H9 (cell line): Measurements from ENCODE around the gene VAV1. TPM values are rescaled to one million over a fixed set of nuclear protein-coding genes. Genes with fewer than 3 reads are reported as not detected.

Experiments
- DNase-seq: peaks from one replicate; pipeline ENCODE4 v3.0.0-alpha.2; 2017
- H2AFZ ChIP-seq: one replicate; pipeline ENCODE4 v1.6.1; 2013; ENCODE audit warnings: mild to moderate bottlenecking, low read length, control low read depth, moderate library complexity
- H2AK5ac ChIP-seq: 2 replicates; pipeline ENCODE4 v1.6.1; 2013; ENCODE audit warnings: low read length, control low read depth, mixed read lengths; ENCODE audit not compliant: insufficient read length
- H2BK120ac ChIP-seq: one replicate; pipeline ENCODE4 v1.6.1; 2013; ENCODE audit warnings: low read depth, mild to moderate bottlenecking, low read length, control low read depth, inconsistent platforms; ENCODE audit not compliant: poor library complexity, severe bottlenecking
- H2BK12ac ChIP-seq: 2 replicates; pipeline ENCODE4 v1.6.1; 2013; ENCODE audit warnings: low read length, control low read depth, mixed read lengths, low read depth; ENCODE audit not compliant: insufficient read length
- H2BK15ac ChIP-seq: 2 replicates; pipeline ENCODE4 v1.6.1; 2013; ENCODE audit warnings: low read depth, low read length, control low read depth
- H2BK20ac ChIP-seq: one replicate; pipeline ENCODE4 v1.6.1; 2013; ENCODE audit warnings: low read depth, mild to moderate bottlenecking, low read length, control low read depth, inconsistent platforms; ENCODE audit not compliant: poor library complexity, severe bottlenecking
- H2BK5ac ChIP-seq: 2 replicates; pipeline ENCODE4 v1.6.1; 2013; ENCODE audit warnings: low read length, control low read depth, mixed read lengths; ENCODE audit not compliant: insufficient read length
- H3K14ac ChIP-seq: 2 replicates; pipeline ENCODE4 v1.6.1; 2013; ENCODE audit warnings: low read length, control low read depth; ENCODE audit not compliant: insufficient read depth
- H3K18ac ChIP-seq: 2 replicates; pipeline ENCODE4 v1.6.1; 2013; ENCODE audit warnings: low read depth, mild to moderate bottlenecking, mixed read lengths, low read length, control low read depth; ENCODE audit not compliant: insufficient read length
- H3K23ac ChIP-seq: 2 replicates; pipeline ENCODE4 v1.6.1; 2013; ENCODE audit warnings: low read length, control low read depth, mixed read lengths, low read depth; ENCODE audit not compliant: insufficient read length
- H3K23me2 ChIP-seq: 2 replicates; pipeline ENCODE4 v1.6.1; 2013; ENCODE audit warnings: low read depth, mild to moderate bottlenecking, mixed read lengths, low read length, control low read depth; ENCODE audit not compliant: insufficient read length, poor library complexity, severe bottlenecking
- H3K27ac ChIP-seq: 2 replicates; pipeline ENCODE4 v1.5.1; 2013; ENCODE audit warnings: low read length, control low read depth, mixed read lengths, low read depth; ENCODE audit not compliant: insufficient read length
- H3K27me3 ChIP-seq: 2 replicates; pipeline ENCODE4 v1.6.1; 2013; ENCODE audit warnings: low read length, control low read depth, inconsistent platforms; ENCODE audit not compliant: insufficient read depth
- H3K4ac ChIP-seq: 2 replicates; pipeline ENCODE4 v1.6.1; 2013; ENCODE audit warnings: low read depth, mild to moderate bottlenecking, control low read depth, inconsistent platforms, low read length, moderate library complexity
- H3K4me1 ChIP-seq: 2 replicates; pipeline ENCODE4 v1.6.1; 2013; ENCODE audit warnings: low read length, control low read depth, inconsistent platforms; ENCODE audit not compliant: insufficient read depth
- H3K4me2 ChIP-seq: 2 replicates; pipeline ENCODE4 v1.6.1; 2013; ENCODE audit warnings: low read length, control low read depth, mixed read lengths; ENCODE audit not compliant: insufficient read length, insufficient read depth
- H3K56ac ChIP-seq: 2 replicates; pipeline ENCODE4 v1.6.1; 2013; ENCODE audit warnings: low read depth, mild to moderate bottlenecking, mixed read lengths, low read length, control low read depth; ENCODE audit not compliant: insufficient read length
- H3K79me1 ChIP-seq: 2 replicates; pipeline ENCODE4 v1.6.1; 2013; ENCODE audit warnings: low read depth, mild to moderate bottlenecking, moderate library complexity, low read length, control low read depth, inconsistent platforms; ENCODE audit not compliant: insufficient read depth, poor library complexity, severe bottlenecking
- H3K79me2 ChIP-seq: 2 replicates; pipeline ENCODE4 v1.6.1; 2013; ENCODE audit warnings: low read length, control low read depth, inconsistent platforms; ENCODE audit not compliant: insufficient read depth
- H3K9ac ChIP-seq: 2 replicates; pipeline ENCODE4 v1.6.1; 2013; ENCODE audit warnings: low read length, control low read depth, mixed read lengths; ENCODE audit not compliant: insufficient read length; ENCODE audit errors: extremely low read depth
- H3K9me3 ChIP-seq: one replicate; pipeline ENCODE4 v1.6.1; 2013; ENCODE audit warnings: low read depth, low read length, inconsistent platforms; ENCODE audit not compliant: control insufficient read depth
- H3T11ph ChIP-seq: one replicate; pipeline ENCODE4 v1.6.1; 2013; ENCODE audit warnings: mild to moderate bottlenecking, low read length, control low read depth, inconsistent platforms
- H4K20me1 ChIP-seq: one replicate; pipeline ENCODE4 v1.6.1; 2013; ENCODE audit not compliant: control insufficient read depth, insufficient read length, insufficient read depth
- H4K5ac ChIP-seq: 2 replicates; pipeline ENCODE4 v1.6.1; 2013; ENCODE audit warnings: low read depth, mild to moderate bottlenecking, mixed read lengths, low read length, control low read depth; ENCODE audit not compliant: insufficient read length
- H4K8ac ChIP-seq: replicated peaks from 2 replicates; pipeline ENCODE4 v1.6.1; 2013; ENCODE audit warnings: low read length, control low read depth, mixed read lengths, low read depth; ENCODE audit not compliant: insufficient read length
- H4K91ac ChIP-seq: 2 replicates; pipeline ENCODE4 v1.6.1; 2013; ENCODE audit warnings: low read depth, mild to moderate bottlenecking, moderate library complexity, mixed read lengths, low read length, control low read depth; ENCODE audit not compliant: insufficient read length
- H3K27ac Mint-ChIP-seq, 3 experiments: 2 replicates in 2 of 3; 3 replicates in 1 of 3; pipeline ENCODE4 v1.8.0; 2020 to 2021; ENCODE audit warnings: mixed read lengths in 3 of 3, mild to moderate bottlenecking in 1 of 3, moderate library complexity in 1 of 3
- H3K27me3 Mint-ChIP-seq: 2 replicates; pipeline ENCODE4 v1.8.0; 2021; ENCODE audit warnings: low read depth, mild to moderate bottlenecking, moderate library complexity, mixed read lengths
- H3K36me3 Mint-ChIP-seq, 3 experiments: 2 replicates in 2 of 3; 3 replicates in 1 of 3; pipeline ENCODE4 v1.8.0; 2020 to 2021; ENCODE audit warnings: low read depth in 3 of 3, mixed read lengths in 3 of 3; ENCODE audit not compliant: insufficient read depth in 1 of 3
- H3K4me1 Mint-ChIP-seq, 2 experiments: 2 replicates each; pipeline ENCODE4 v1.8.0; 2020; ENCODE audit warnings: mixed read lengths in 2 of 2
- H3K4me3 Mint-ChIP-seq, 2 experiments: 2 replicates in 1 of 2; 3 replicates in 1 of 2; pipeline ENCODE4 v1.8.0; 2020 to 2021; ENCODE audit warnings: mild to moderate bottlenecking in 2 of 2, mixed read lengths in 2 of 2, moderate library complexity in 1 of 2
- H3K9me3 Mint-ChIP-seq, 2 experiments: 2 replicates in 1 of 2; 3 replicates in 1 of 2; pipeline ENCODE4 v1.8.0; 2020; ENCODE audit warnings: mild to moderate bottlenecking in 2 of 2, mixed read lengths in 2 of 2, moderate library complexity in 1 of 2
- WGBS: extraction: QIAGEN DNeasy Blood & Tissue Kit; methylation state at CpG from one replicate; pipeline ENCODE4 v1.1.7; 2013; ENCODE audit warnings: missing lambda C conversion rate, low lambda C conversion rate, mixed read lengths; ENCODE audit not compliant: insufficient read length; ENCODE audit errors: extremely low coverage; 5-methylcytosine and 5-hydroxymethylcytosine counted together
- total RNA-seq: library from RNA; stranded (reverse); gene quantifications from 2 replicates; pipeline ENCODE4 v1.2.1, GENCODE V29; 2021
- TF ChIP-seq, protein P1 (sequence below): fragments of 200-600 bp; sonication (generic); conservative IDR thresholded peaks from 3 replicates; pipeline ENCODE4 v1.8.0; 2021; ENCODE audit warnings: antibody characterized with exemption, mild to moderate bottlenecking

The VAV1 gene
- total RNA-seq, 1 experiment from 2014 or later, result 0.90 TPM

DNA sequence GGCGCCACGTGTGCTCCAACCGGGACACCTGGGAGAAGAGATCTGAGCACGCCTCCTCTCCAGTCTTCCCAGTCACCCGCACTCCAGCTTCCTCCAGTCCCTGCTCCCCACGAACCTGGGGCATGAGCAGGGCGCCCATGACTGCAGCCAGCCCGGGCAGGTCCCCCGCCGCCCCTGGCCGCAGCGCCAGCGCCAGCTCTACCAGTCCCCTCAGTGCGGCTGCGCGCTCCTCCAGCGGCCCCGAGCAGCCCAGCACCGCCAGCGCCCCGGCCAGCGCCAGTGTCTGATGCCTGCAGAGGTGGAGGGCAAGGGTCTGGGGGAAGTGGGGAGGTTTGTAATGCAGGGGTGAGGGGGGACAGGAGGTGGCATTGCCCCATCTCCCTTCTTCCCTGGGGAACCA is 18.4 kb upstream of the VAV1 start:
- no peaks in the 10 kb centered on the region for H3K9me3 ChIP-seq
- no peak overlapping the region for H4K91ac ChIP-seq
- H3K18ac ChIP-seq, result no peak overlapping the region
- no peak overlapping the region for H3K9ac ChIP-seq
- no peak overlapping the region for H3K27ac ChIP-seq
- Mint-ChIP-seq H3K36me3 (peaks cover 20 to 46% (median 40%) of the 10 kb centered on the region in 3 experiments), H3K4me3 (peak overlapping the region in 1 of 2 experiments; percentile 86; a peak in 1 of 5 replicates), H3K9me3 (no peaks in the 10 kb centered on the region), H3K4me1 (peaks cover 5% of the 10 kb centered on the region in 2 experiments; a peak in 2 of 4 replicates), H3K27ac (no peak overlapping the region), H3K27me3 (no peaks in the 10 kb centered on the region)
- H3K14ac ChIP-seq, result no peak overlapping the region
- H4K20me1 ChIP-seq, result no peaks in the 10 kb centered on the region
- WGBS, result no CpG with 5 or more reads among the region's 22 CpGs
- no peak overlapping the region for H2BK12ac ChIP-seq
- H3K4me2 ChIP-seq, result no peak overlapping the region
- H3K79me1 ChIP-seq, result no peaks in the 10 kb centered on the region
- H2BK20ac ChIP-seq, result no peak overlapping the region
- no peaks in the 10 kb centered on the region; the same call in 1 of the 2 replicates for H3K4me1 ChIP-seq
- H3T11ph ChIP-seq, result no peak overlapping the region
- H2BK120ac ChIP-seq, result no peak overlapping the region
- H3K23me2 ChIP-seq, result peaks cover 4% of the 10 kb centered on the region
- H3K23ac ChIP-seq, result no peak overlapping the region
- no peak for DNase-seq
- H3K56ac ChIP-seq, result no peak overlapping the region
- no peak overlapping the region for H2AK5ac ChIP-seq
- H3K4ac ChIP-seq, result no peak overlapping the region
- no peak overlapping the region for H2AFZ ChIP-seq
- H4K8ac ChIP-seq, result no peak overlapping the region
- H3K79me2 ChIP-seq, result no peaks in the 10 kb centered on the region
- TF ChIP-seq, protein P1, sequence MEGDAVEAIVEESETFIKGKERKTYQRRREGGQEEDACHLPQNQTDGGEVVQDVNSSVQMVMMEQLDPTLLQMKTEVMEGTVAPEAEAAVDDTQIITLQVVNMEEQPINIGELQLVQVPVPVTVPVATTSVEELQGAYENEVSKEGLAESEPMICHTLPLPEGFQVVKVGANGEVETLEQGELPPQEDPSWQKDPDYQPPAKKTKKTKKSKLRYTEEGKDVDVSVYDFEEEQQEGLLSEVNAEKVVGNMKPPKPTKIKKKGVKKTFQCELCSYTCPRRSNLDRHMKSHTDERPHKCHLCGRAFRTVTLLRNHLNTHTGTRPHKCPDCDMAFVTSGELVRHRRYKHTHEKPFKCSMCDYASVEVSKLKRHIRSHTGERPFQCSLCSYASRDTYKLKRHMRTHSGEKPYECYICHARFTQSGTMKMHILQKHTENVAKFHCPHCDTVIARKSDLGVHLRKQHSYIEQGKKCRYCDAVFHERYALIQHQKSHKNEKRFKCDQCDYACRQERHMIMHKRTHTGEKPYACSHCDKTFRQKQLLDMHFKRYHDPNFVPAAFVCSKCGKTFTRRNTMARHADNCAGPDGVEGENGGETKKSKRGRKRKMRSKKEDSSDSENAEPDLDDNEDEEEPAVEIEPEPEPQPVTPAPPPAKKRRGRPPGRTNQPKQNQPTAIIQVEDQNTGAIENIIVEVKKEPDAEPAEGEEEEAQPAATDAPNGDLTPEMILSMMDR, result no peak
- H2BK15ac ChIP-seq, result no peak overlapping the region
- no peak overlapping the region for H4K5ac ChIP-seq
- H3K27me3 ChIP-seq, result no peaks in the 10 kb centered on the region; the same call in 1 of the 2 replicates
- H2BK5ac ChIP-seq, result no peak overlapping the region
